T-helper 2 cell treated with Interferon-gamma antibody and Interleukin-4, amounts not matched to agents 5 μg/mL and 100 μg/mL, for 36 hours (primary cell): ENCODE measurements around the gene PRKAR1B.
"Not testable (repeated sequence)": the region's sequence is repeated elsewhere in the genome, so short reads cannot be mapped to it uniquely, and the experiment has no call there.

Experiments
- DNase-seq: peaks from one replicate; pipeline ENCODE4 v3.0.0; 2021; ENCODE audit warnings: low spot score
- H3K27ac Mint-ChIP-seq: one replicate; pipeline ENCODE4 v1.8.0; 2021; ENCODE audit warnings: mild to moderate bottlenecking, mixed read lengths
- H3K27me3 Mint-ChIP-seq: one replicate; pipeline ENCODE4 v1.8.0; 2021; ENCODE audit warnings: low read depth, mixed read lengths
- H3K36me3 Mint-ChIP-seq: one replicate; pipeline ENCODE4 v1.8.0; 2021; ENCODE audit warnings: low read depth, mixed read lengths
- H3K4me1 Mint-ChIP-seq: one replicate; pipeline ENCODE4 v1.8.0; 2021; ENCODE audit warnings: low read depth, mixed read lengths
- H3K4me3 Mint-ChIP-seq: one replicate; pipeline ENCODE4 v1.8.0; 2022; ENCODE audit warnings: mild to moderate bottlenecking, moderate library complexity, mixed read lengths
- H3K9me3 Mint-ChIP-seq: one replicate; pipeline ENCODE4 v1.8.0; 2021; ENCODE audit warnings: mixed read lengths

PRKAR1B gene

DNA sequence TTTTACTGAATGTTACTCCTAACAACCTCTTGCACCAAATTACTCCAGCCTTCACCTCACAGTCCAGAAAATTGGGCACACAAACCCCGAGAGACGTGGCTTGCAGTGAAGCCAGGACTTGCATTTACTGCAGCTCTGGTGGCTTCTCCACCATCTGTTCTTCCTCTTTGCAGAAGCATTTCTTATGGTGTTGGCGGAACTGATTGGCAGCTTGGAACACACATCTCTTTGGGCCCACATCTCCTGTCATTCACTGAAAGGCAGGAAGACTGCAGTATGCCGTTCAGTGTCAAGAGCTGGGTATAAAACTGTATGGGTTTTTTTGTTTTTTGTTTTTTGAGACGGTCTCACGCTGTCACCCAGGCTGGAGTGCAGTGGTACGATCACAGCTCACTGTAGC, 38.3 kb upstream of the PRKAR1B start:
- Mint-ChIP-seq H3K4me3 (no peak overlapping the region), H3K36me3 (peaks cover 16% of the 10 kb centered on the region), H3K9me3 (no peaks in the 10 kb centered on the region), H3K27me3 (no peaks in the 10 kb centered on the region), H3K27ac (no peak overlapping the region), H3K4me1 (no peaks in the 10 kb centered on the region)
- no peak for DNase-seq

DNA sequence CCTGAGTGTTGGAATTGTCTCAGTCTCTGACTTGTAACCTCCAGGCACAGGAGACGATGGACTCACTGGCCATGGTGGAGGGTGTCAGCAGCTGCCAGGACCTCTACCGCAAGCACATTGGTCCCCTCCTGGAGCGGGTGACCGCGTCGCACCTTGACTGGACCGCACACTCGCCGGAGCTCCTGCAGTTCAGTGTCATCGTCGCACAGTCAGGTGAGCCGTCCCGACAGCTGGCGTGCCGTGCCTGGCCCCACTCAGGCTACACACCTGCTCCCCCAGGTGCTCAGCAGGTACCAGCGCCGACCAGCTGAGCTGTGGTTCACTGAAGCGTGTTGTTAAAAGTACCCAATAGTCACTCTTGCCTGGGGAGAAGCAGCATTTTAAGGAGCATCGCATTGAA, 36.7 kb upstream of the PRKAR1B start:
- no peak for DNase-seq
- Mint-ChIP-seq H3K4me1 (no peaks in the 10 kb centered on the region), H3K27ac (no peak overlapping the region), H3K27me3 (no peaks in the 10 kb centered on the region), H3K36me3 (peaks cover 18% of the 10 kb centered on the region), H3K9me3 (no peaks in the 10 kb centered on the region), H3K4me3 (no peak overlapping the region)

DNA sequence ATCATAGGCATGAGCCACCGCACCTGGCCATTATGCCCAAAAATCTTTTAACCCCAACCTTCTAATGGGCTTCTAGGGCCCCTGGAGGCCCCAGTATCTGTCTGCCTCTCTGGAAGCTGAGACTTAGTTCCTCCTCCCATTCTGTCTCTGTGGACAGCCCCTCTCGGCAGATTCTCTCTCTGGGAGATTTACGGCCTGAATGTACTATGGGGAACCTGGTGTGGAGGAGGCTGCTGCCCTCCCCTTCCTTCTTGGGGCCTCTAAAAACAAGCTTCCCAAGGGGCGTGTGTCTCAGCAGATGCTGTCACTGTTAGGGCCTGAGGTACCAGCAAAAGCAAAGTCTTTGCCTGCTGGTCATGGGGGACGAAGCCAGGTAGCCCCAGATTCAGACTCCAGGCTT, 35.8 kb upstream of the PRKAR1B start:
- DNase-seq: no peak
- H3K27ac Mint-ChIP-seq: no peak overlapping the region
- peaks cover 18% of the 10 kb centered on the region for H3K36me3 Mint-ChIP-seq
- no peaks in the 10 kb centered on the region for H3K27me3 Mint-ChIP-seq
- no peaks in the 10 kb centered on the region for H3K4me1 Mint-ChIP-seq
- no peak overlapping the region for H3K4me3 Mint-ChIP-seq
- H3K9me3 Mint-ChIP-seq: no peaks in the 10 kb centered on the region

DNA sequence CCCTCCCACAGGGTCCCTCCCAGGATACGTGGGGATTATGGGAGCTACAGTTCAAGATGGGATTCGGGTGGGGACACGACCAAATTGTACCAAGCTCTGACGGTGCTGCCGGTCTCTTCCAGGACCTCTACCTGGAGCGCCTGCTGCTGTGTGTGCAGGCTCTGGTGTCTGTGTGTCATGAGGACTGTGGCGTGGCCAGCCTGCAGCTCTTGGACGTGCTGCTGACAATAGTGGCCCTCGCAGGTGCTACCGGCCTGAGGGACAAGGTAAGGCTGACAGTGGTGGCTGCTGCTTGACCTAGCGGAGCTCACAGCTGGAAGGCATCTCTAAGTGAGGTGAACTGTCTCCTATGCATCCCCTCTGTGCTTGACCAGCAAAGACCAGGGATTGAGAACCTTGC, 34.5 kb upstream of the PRKAR1B start:
- Mint-ChIP-seq H3K4me1 (no peaks in the 10 kb centered on the region), H3K4me3 (no peak overlapping the region), H3K27me3 (no peaks in the 10 kb centered on the region), H3K27ac (no peak overlapping the region), H3K9me3 (no peaks in the 10 kb centered on the region), H3K36me3 (peaks cover 15% of the 10 kb centered on the region)
- no peak for DNase-seq

DNA sequence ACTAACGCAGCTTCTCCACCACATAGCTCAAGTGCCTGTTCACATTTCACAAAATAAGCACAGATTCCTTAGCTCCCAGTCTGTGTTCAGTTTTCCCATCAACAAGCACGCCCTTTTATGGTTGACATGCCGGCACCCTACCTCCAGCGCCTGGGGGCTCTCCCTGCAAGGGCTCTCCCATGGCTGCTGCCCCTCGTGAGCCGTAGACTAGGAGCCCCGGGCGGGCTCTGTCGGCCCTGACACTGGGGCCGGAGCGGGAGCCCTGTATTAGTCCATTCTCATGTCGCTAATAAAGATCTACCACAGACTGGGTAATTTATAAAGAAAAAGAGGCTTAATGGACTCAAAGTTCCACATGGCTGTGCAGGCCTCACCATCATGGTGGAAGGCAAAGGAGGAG, 34.0 kb upstream of the PRKAR1B start:
- DNase-seq: no peak
- H3K27ac Mint-ChIP-seq: no peak overlapping the region
- no peaks in the 10 kb centered on the region for H3K4me1 Mint-ChIP-seq
- no peaks in the 10 kb centered on the region for H3K27me3 Mint-ChIP-seq
- no peak overlapping the region for H3K4me3 Mint-ChIP-seq
- H3K9me3 Mint-ChIP-seq: no peaks in the 10 kb centered on the region
- H3K36me3 Mint-ChIP-seq: peaks cover 15% of the 10 kb centered on the region

DNA sequence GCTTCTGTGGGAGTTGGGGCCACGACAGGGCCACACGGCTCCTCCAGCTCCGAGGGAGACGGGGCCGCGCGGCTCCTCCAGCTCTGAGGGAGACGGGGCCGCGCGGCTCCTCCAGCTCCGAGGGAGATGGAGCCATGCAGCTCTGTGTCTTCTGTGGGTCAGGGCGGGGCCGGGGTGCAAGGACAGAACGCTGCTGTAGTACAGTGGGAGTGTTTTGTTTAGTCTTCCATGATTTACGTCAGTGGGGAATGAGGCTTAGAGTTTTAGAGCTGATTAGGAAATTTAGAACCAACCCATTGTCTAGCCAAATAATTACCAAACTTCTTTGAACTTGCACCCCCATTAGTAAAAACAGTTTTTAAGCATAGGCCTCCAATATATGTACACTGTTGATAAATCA, 32.9 kb upstream of the PRKAR1B start:
- Mint-ChIP-seq H3K27ac (no peak overlapping the region), H3K36me3 (peaks cover 15% of the 10 kb centered on the region), H3K4me1 (no peaks in the 10 kb centered on the region), H3K27me3 (no peaks in the 10 kb centered on the region), H3K9me3 (no peaks in the 10 kb centered on the region), H3K4me3 (no peak overlapping the region)
- DNase-seq: no peak

DNA sequence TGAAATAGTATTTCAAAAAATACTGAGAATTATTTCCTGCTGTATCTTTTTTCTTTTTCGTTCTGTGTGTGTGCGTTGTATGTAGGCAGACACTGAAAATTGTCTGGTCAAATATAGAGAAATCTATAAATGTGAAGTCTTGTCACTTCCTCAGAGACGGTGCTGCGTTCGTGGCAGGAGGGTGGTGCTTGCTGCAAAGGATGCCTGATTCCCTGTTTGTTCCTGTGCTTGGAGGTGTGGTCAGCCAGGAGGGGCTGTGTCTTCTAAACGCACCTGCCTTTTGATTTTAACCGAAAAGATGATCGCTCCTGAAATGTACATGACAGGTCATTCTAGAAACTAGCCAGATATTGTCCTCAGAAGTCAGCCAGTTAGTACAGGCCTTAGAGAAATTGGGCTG, 32.5 kb upstream of the PRKAR1B start:
- Mint-ChIP-seq H3K36me3 (peaks cover 17% of the 10 kb centered on the region), H3K9me3 (no peaks in the 10 kb centered on the region), H3K4me3 (no peak overlapping the region), H3K4me1 (no peaks in the 10 kb centered on the region), H3K27ac (no peak overlapping the region), H3K27me3 (no peaks in the 10 kb centered on the region)
- DNase-seq: no peak

DNA sequence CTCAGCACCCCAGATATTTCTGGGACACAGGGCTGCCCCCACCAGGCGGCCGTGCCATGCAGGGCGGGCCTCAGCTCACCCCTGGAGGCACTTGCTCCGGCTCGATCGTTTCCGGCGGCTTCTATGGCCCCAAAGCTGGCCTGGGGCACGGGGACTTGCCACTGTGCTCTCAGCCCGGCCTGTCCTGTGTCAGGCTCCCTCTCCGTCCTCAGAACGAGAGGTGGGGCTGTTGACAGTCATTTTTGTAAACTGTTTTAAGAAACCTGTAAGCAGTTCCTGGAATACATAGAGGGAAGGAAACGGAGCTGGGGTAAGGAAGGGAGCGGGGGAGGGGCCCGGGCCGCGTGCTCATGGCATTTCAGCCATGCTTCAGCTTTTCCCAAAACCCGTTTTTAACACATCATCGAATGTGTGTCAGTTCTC, 30.7 kb upstream of the PRKAR1B start:
- Mint-ChIP-seq H3K4me1 (no peaks in the 10 kb centered on the region), H3K27me3 (no peaks in the 10 kb centered on the region), H3K4me3 (no peak overlapping the region), H3K9me3 (no peaks in the 10 kb centered on the region), H3K36me3 (peaks cover 10% of the 10 kb centered on the region), H3K27ac (no peak overlapping the region)
- no peak for DNase-seq

DNA sequence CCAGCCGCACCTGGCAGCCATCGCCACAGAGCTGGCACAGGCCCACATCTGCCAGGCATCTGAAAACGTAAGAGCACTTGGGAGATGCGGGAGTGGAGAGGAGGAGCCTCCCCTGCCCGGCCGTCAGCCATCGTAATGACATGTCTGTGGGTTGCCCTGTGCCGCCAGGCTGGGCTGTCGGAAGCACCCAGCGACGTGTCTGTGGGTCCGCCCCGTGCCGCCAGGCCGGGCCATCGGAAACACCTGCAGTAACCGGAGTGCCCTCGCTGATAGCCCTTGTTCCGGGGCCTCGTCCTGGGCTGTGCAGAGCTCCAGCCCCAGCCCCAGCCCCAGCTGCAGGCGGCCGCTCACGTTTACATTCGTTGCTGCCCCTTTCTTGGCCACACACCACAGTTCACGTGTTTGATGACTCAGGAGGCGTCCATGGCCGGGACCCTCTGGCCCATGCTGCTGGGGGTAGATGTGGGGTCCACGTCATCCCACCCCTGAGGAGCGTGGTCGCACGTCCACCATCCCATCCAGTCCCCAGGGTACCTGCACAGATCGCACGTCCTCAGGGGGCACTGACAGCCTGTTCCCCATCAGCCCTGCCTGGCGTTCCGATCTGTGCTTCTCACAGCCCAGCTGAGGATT, 30.0 kb upstream of the PRKAR1B start:
- no peaks in the 10 kb centered on the region for H3K27me3 Mint-ChIP-seq
- no peak overlapping the region for H3K27ac Mint-ChIP-seq
- no peak for DNase-seq
- H3K9me3 Mint-ChIP-seq: no peaks in the 10 kb centered on the region
- H3K4me1 Mint-ChIP-seq: no peaks in the 10 kb centered on the region
- H3K36me3 Mint-ChIP-seq: peaks cover 12% of the 10 kb centered on the region
- H3K4me3 Mint-ChIP-seq: no peak overlapping the region

DNA sequence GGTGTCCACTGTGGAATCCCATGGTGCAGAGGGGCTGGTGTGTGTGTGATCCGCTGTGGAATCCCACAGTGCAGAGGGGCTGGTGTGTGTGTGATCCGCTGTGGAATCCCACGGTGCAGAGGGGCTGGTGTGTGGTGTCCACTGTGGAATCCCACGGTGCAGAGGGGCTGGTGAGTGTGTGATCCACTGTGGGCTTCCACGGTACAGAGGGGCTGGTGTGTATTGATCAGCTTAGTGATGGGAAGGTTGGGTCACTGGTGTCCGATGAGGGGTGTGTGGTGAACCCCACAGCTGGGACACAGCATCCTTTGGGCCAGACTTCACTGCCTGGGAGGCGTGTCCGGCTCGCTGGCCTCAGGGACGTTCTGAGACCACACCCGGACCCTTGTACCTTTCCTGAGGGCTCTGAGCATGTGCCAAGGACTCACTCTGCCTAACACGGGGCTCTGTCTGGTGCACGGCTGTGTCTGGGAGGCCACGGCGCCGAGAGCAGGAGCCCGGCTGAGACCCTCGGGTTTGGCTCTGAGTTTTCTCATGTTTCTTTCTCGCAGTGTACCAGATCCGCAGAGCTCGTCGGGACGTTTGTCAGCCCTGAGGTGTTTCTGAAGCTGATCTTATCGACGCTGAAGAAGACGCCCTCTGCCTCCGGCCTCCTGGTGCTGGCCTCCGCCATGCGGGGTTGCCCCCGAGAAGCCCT, 29.3 kb upstream of the PRKAR1B start:
- no peak for DNase-seq
- Mint-ChIP-seq H3K4me3 (no peak overlapping the region), H3K4me1 (no peaks in the 10 kb centered on the region), H3K27me3 (no peaks in the 10 kb centered on the region), H3K36me3 (peaks cover 12% of the 10 kb centered on the region), H3K9me3 (no peaks in the 10 kb centered on the region), H3K27ac (no peak overlapping the region)

DNA sequence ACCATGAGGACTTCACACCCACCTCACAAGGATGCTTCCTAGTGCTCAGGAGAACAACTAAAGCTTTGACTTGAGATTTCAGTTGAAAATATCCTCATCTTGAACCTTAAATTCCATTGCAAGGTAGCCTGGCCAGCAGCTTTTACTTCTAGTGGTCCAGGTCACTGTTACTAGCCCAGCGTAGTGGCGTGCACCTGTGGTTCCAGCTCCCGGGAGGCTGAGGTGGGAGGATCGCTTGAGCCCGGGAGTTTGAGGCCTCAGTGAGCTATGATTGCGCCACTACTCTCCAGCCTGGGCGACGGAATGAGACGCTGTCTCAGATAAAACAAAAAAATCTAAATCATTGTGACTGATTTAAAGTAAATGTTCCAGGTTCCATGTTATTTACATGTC, 28.3 kb upstream of the PRKAR1B start:
- no peaks in the 10 kb centered on the region for H3K4me1 Mint-ChIP-seq
- no peak overlapping the region for H3K27ac Mint-ChIP-seq
- DNase-seq: no peak
- no peaks in the 10 kb centered on the region for H3K27me3 Mint-ChIP-seq
- no peak overlapping the region for H3K4me3 Mint-ChIP-seq
- no peaks in the 10 kb centered on the region for H3K9me3 Mint-ChIP-seq
- H3K36me3 Mint-ChIP-seq: peaks cover 12% of the 10 kb centered on the region

DNA sequence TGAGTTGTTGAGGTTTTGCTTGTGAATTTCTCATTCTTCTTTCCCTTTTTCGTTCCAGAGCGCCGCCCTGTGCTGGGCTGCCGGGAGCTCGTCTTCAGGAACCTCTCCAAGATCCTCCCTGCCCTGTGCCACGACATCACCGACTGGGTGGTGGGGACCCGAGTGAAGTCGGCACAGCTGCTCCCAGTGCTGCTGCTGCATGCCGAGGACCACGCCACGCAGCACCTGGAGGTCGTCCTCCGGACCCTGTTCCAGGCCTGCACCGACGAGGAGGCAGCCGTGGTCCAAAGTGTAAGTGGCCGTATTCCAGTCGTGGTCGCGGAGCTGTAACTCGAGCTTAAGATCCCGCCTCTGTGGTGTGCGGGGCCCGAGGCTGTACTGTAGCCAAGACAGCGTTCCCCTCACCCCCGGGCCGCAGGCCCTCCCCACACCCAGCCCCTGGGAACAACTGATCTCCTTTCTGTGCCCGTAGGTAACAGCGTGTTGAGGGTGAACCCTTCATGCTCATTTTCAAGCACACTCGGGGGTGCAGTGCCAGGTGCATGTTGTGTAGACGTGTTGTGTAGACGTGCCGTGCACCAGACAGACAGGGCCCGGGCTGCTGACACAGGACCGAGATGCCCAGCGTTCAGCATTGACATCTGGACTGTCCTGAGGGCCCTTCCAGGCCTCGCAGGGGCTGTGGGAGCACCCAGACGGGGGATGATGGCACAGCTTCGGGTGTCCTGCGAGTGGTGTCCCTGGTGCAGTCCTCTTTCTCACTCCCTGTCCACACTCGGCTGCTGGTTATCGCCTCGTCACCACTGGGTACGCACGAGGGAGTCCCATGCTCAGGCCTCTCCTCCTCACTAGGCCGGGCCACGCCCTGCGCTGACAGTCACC, 27.7 kb upstream of the PRKAR1B start:
- no peak for DNase-seq
- H3K9me3 Mint-ChIP-seq: no peaks in the 10 kb centered on the region
- H3K36me3 Mint-ChIP-seq: peaks cover 10% of the 10 kb centered on the region
- no peaks in the 10 kb centered on the region for H3K4me1 Mint-ChIP-seq
- H3K27ac Mint-ChIP-seq: no peak overlapping the region
- H3K4me3 Mint-ChIP-seq: no peak overlapping the region
- no peaks in the 10 kb centered on the region for H3K27me3 Mint-ChIP-seq

DNA sequence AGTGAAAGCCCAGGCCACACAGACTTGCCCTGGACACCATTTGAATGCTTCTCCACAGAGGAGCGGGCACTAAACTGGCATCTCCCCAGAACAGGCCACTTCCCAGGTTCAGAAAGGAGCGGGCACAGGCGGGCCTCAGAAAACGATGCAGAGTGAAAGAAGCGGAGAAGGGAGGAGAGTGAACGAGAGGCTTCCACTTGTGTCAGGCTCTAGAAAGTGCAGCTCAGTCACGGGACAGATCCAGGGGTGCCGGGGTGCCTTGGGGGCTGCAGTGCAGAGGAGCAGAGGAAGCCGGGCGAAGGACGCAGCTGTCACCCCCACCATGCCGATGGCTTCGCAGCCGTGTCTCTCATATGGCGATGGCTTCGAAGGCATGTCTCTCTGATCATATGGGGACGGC, 26.1 kb upstream of the PRKAR1B start:
- no peak overlapping the region for H3K27ac Mint-ChIP-seq
- H3K9me3 Mint-ChIP-seq: no peaks in the 10 kb centered on the region
- H3K36me3 Mint-ChIP-seq: peaks cover 10% of the 10 kb centered on the region
- no peak for DNase-seq
- H3K4me1 Mint-ChIP-seq: no peaks in the 10 kb centered on the region
- H3K27me3 Mint-ChIP-seq: no peaks in the 10 kb centered on the region
- no peak overlapping the region for H3K4me3 Mint-ChIP-seq

DNA sequence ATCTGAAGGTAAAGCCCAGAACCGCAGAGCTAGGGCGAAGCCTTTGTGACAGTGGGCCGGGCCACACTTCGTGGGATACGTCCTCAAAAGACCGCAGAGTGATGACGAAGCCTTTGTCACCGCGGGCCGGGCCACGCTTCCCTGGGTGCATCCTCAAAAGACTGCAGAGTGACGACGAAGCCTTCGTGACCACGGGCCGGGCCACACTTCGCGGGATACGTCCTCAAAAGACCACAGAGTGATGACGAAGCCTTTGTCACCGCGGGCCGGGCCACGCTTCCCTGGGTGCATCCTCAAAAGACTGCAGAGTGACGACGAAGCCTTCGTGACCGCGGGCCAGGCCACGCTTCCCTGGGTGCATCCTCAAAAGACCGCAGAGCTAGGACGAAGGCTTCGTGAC, 25.2 kb upstream of the PRKAR1B start:
- peaks cover 10% of the 10 kb centered on the region for H3K36me3 Mint-ChIP-seq
- H3K27me3 Mint-ChIP-seq, H3K27ac Mint-ChIP-seq, DNase-seq, H3K4me1 Mint-ChIP-seq, H3K9me3 Mint-ChIP-seq, H3K4me3 Mint-ChIP-seq: not testable (repeated sequence)
